Vagina (tissue), 2 donors: ENCODE measurements around the gene LHFPL2.

ENCODE experiments used
- POLR2A ChIP-seq, 2 donors: fragments of 450-650 bp; IDR thresholded peaks; one replicate each; pipeline ENCODE4 v1.6.1; 2017; ENCODE audit warnings: antibody characterized with exemption in 2 of 2, mild to moderate bottlenecking in 2 of 2, moderate library complexity in 2 of 2
- TF ChIP-seq, protein P1 (sequence below), 3 experiments: fragments of 450-650 bp in 2 of 3; fragments of 200-600 bp in 1 of 3; sonication (generic) in 1 of 3; IDR thresholded peaks; one replicate each; pipeline ENCODE4 v1.5.1; 2017 to 2019; ENCODE audit warnings: antibody characterized with exemption in 3 of 3, mild to moderate bottlenecking in 2 of 3, moderate library complexity in 2 of 3

DNA sequence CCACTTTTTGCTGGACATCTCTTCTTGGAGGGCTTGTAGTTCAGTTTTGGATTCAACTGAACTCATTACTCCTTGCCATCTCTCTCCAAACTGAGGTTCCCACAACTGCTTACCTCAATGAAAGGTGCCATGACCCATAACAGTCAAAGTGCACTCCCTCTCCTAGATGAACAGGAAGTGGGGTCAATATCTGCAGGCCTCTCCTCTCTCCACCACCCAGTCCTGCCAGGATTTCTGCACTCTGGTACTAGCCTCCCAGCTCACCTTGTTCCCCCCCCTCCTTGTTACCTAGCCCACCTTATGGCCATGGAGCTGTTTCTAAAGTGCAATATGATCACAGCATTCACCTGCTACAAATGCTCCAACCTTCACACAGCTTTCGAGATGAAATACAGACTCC is 5.9 kb downstream of the LHFPL2 start:
- TF ChIP-seq, protein P1, sequence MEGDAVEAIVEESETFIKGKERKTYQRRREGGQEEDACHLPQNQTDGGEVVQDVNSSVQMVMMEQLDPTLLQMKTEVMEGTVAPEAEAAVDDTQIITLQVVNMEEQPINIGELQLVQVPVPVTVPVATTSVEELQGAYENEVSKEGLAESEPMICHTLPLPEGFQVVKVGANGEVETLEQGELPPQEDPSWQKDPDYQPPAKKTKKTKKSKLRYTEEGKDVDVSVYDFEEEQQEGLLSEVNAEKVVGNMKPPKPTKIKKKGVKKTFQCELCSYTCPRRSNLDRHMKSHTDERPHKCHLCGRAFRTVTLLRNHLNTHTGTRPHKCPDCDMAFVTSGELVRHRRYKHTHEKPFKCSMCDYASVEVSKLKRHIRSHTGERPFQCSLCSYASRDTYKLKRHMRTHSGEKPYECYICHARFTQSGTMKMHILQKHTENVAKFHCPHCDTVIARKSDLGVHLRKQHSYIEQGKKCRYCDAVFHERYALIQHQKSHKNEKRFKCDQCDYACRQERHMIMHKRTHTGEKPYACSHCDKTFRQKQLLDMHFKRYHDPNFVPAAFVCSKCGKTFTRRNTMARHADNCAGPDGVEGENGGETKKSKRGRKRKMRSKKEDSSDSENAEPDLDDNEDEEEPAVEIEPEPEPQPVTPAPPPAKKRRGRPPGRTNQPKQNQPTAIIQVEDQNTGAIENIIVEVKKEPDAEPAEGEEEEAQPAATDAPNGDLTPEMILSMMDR (IDR thresholded peaks at IDR 0.05), result no peak
- TF ChIP-seq POLR2A (IDR thresholded peaks at IDR 0.05), result no peak
